GM11168 (cell line): ENCODE measurements around the gene KRTCAP2.
"Not testable (repeated sequence)": the region's sequence is repeated elsewhere in the genome, so short reads cannot be mapped to it uniquely, and the experiment has no call there.

Experiments
- in situ Hi-C: fragments of 300-500 bp; cut with MboI; formaldehyde crosslinking; loops from one replicate; pipeline ENCODE4 v1.12.0; 2022; ENCODE audit warnings: low sequenced_read_pairs; ENCODE audit not compliant: unreplicated experiment

Gene KRTCAP2

GRCh38 chr1:155200920-155201319, 27.8 kb upstream of the KRTCAP2 start:
- in situ Hi-C loops, result no loop called here

GRCh38 chr1:155199792-155200191, 26.7 kb upstream of the KRTCAP2 start:
- in situ Hi-C loops, result no loop called here

GRCh38 chr1:155198547-155198906, 25.4 kb upstream of the KRTCAP2 start:
- in situ Hi-C loops, result no loop called here

GRCh38 chr1:155197901-155198546, 24.9 kb upstream of the KRTCAP2 start:
- in situ Hi-C loops, result no loop called here

- in situ Hi-C loops, result no loop called here
These were observed 24.0 kb upstream of the KRTCAP2 start for GRCh38 chr1:155196893-155197638.

- in situ Hi-C loops, result no loop called here
These were observed 23.2 kb upstream of the KRTCAP2 start for GRCh38 chr1:155196103-155196892.

- in situ Hi-C loops, result no loop called here
These were observed 22.3 kb upstream of the KRTCAP2 start for GRCh38 chr1:155195201-155196102.

- in situ Hi-C loops, result not testable (repeated sequence)
These were observed 20.8 kb upstream of the KRTCAP2 start for GRCh38 chr1:155193991-155194240.

GRCh38 chr1:155193275-155193990, 20.3 kb upstream of the KRTCAP2 start:
- in situ Hi-C loops, result no loop called here

GRCh38 chr1:155192346-155193274, 19.5 kb upstream of the KRTCAP2 start:
- in situ Hi-C loops, result no loop called here

GRCh38 chr1:155191904-155192303, 18.8 kb upstream of the KRTCAP2 start:
- in situ Hi-C loops, result no loop called here

- in situ Hi-C loops, result not testable (repeated sequence)
These were observed 16.8 kb upstream of the KRTCAP2 start for GRCh38 chr1:155189926-155190325.

- in situ Hi-C loops, result no loop called here
These were observed 15.2 kb upstream of the KRTCAP2 start for GRCh38 chr1:155188268-155188667.

- in situ Hi-C loops, result no loop called here
These were observed 14.4 kb upstream of the KRTCAP2 start for GRCh38 chr1:155187456-155187891.

GRCh38 chr1:155186794-155187455, 13.8 kb upstream of the KRTCAP2 start:
- in situ Hi-C loops, result no loop called here

- in situ Hi-C loops, result no loop called here
These were observed 13.1 kb upstream of the KRTCAP2 start for GRCh38 chr1:155186067-155186793.

GRCh38 chr1:155185783-155186066, 12.6 kb upstream of the KRTCAP2 start:
- in situ Hi-C loops, result no loop called here
